Psoas muscle (tissue), 8 donors: Measurements from ENCODE around the gene SMPD1. TPM values are rescaled to one million over a fixed set of nuclear protein-coding genes. Genes with fewer than 3 reads are reported as not detected.

ENCODE experiments used
- ATAC-seq, 4 donors: fragments of 200-7000 bp; cut with Tn5 transposase; one replicate each; pipeline ENCODE4 v1.9.1; 2020; ENCODE audit warnings: moderate library complexity in 3 of 4, mild to moderate bottlenecking in 2 of 4
- DNase-seq, 2 donors: peaks; one replicate each; pipeline ENCODE4 v3.0.0-alpha.2; 2020
- H3K27ac ChIP-seq: fragments of 200-600 bp; one replicate; pipeline ENCODE4 v1.8.0; 2022
- H3K27me3 ChIP-seq, 3 donors: fragments of 200-600 bp in 1 of 3; one replicate each; pipeline versions ENCODE4 v1.6.1 to v1.8.0; 2013 to 2022; ENCODE audit warnings: low read length in 2 of 3, mild to moderate bottlenecking in 2 of 3, moderate library complexity in 1 of 3; ENCODE audit not compliant: insufficient read depth in 3 of 3
- H3K36me3 ChIP-seq, 2 donors: fragments of 200-600 bp in 1 of 2; one replicate each; pipeline versions ENCODE4 v1.6.1 to v1.8.0; 2013 to 2022; ENCODE audit warnings: low read depth in 1 of 2, mild to moderate bottlenecking in 1 of 2, moderate library complexity in 1 of 2; ENCODE audit not compliant: insufficient read depth in 1 of 2
- H3K4me1 ChIP-seq: fragments of 200-600 bp; one replicate; pipeline ENCODE4 v1.8.0; 2022
- H3K4me3 ChIP-seq: fragments of 200-600 bp; one replicate; pipeline ENCODE4 v1.8.0; 2022; ENCODE audit warnings: mild to moderate bottlenecking
- H3K9me3 ChIP-seq: fragments of 200-600 bp; one replicate; pipeline ENCODE4 v1.8.0; 2022
- CTCF ChIP-seq: fragments of 200-600 bp; IDR thresholded peaks from one replicate; pipeline ENCODE4 v1.8.0; 2022; ENCODE audit warnings: antibody characterized with exemption
- WGBS, 3 donors: extraction: QIAGEN DNeasy Blood & Tissue Kit; methylation state at CpG; one replicate each; pipeline versions ENCODE4 v1.1.6 to v1.1.7; 2013; 5-methylcytosine and 5-hydroxymethylcytosine counted together
- intact Hi-C, 2 donors: fragments of 100-400 bp; cut with DNase I; formaldehyde crosslinking; loops; one replicate each; pipeline versions ENCODE4 v1.11.0 to v1.14.2; 2022
- polyA plus RNA-seq, 3 donors: library from polyadenylated mRNA; stranded (reverse); fragments of 200-250 nt; gene quantifications; one replicate each; pipeline ENCODE4 v1.2.3, GENCODE V29; 2013
- total RNA-seq, 4 donors: library from RNA; stranded (reverse); fragmentation: NEBNext Ultra II Directional in 2 of 4; extraction: Animal tissue kit (Norgen Biotek cat#: 25700) in 2 of 4; gene quantifications; one replicate each; pipeline versions ENCODE4 v1.2.1 to v1.2.4, GENCODE V29; 2021 to 2023
- donor health status: healthy with polysubstance abuse.
- donor health status: DM: no; HTN: no; CAD: no; lungs with moderate emphysema.
- donor health status: Bipolar disorder and iron deficiency.
- donor health status: healthy.
- donor health status: DM: yes; HTN: yes; CAD: no.
- donor health status: DM: no; HTN: no; CAD: no.
- donor health status: DM: no; HTN: no; CAD: no.
- donor health status: DM: yes; HTN: yes; CAD: no.

Gene SMPD1
- total and polyA plus RNA-seq, 7 donors = 32.7 to 57.4 (median 37.9) TPM

GRCh38 chr11:6357222-6357621 lies 33.1 kb upstream of the SMPD1 start:
- H3K36me3 ChIP-seq = no peaks in the 10 kb centered on the region
- ATAC-seq = peak; percentile 44 to 76 (median 65)
- no peaks in the 10 kb centered on the region for H3K27me3 ChIP-seq
- H3K4me1 ChIP-seq = peaks cover 3% of the 10 kb centered on the region
- TF ChIP-seq CTCF = no peak
- H3K4me3 ChIP-seq = no peak overlapping the region
- peak overlapping the region; percentile 2 for H3K27ac ChIP-seq
- intact Hi-C loops = loop anchor here in 1 of 2 donors (10.0 kb wide), 1 partner anchor 102 kb away; the partner anchor contains the start of gene CCKBR
- no peaks in the 10 kb centered on the region for H3K9me3 ChIP-seq
- DNase-seq = peak; percentile 57 to 69
- WGBS, 3 donors = 41 to 44% (median 43%) methylated on average over 9 of the region's 9 CpGs

GRCh38 chr11:6360183-6360582 lies 30.1 kb upstream of the SMPD1 start:
- H3K36me3 ChIP-seq = no peaks in the 10 kb centered on the region
- peaks cover 12% of the 10 kb centered on the region for H3K4me1 ChIP-seq
- DNase-seq = no peak
- no peak for TF ChIP-seq CTCF
- H3K9me3 ChIP-seq = no peaks in the 10 kb centered on the region
- no peak for ATAC-seq
- 48 to 63% (median 49%) methylated on average over 3 of the region's 3 CpGs for WGBS, 3 donors
- intact Hi-C loops = loop anchor here in 1 of 2 donors (5.0 to 10.0 kb wide), 2 partner anchors 63 to 1235 kb away; no protein-coding TSS in a partner anchor
- H3K27me3 ChIP-seq = no peaks in the 10 kb centered on the region
- H3K4me3 ChIP-seq = no peak overlapping the region
- H3K27ac ChIP-seq = no peak overlapping the region

GRCh38 chr11:6362185-6362872 lies 27.9 kb upstream of the SMPD1 start:
- Histone ChIP-seq H3K9me3 (no peaks in the 10 kb centered on the region), H3K27me3 (no peaks in the 10 kb centered on the region), H3K4me3 (peak overlapping the region; percentile 18), H3K4me1 (peaks cover 12% of the 10 kb centered on the region), H3K36me3 (no peaks in the 10 kb centered on the region), H3K27ac (peak overlapping the region; percentile 91)
- peak; percentile 94 to 95 (median 94) for ATAC-seq
- no peak for TF ChIP-seq CTCF
- 28 to 46% (median 30%) methylated on average over 5 of the region's 5 CpGs for WGBS, 3 donors
- intact Hi-C loops = loop anchor here in 1 of 2 donors (5.0 to 10.0 kb wide), 2 partner anchors 65 to 1238 kb away; no protein-coding TSS in a partner anchor
- DNase-seq = peak; percentile 80 to 94

GRCh38 chr11:6362873-6363678 lies 27.2 kb upstream of the SMPD1 start:
- Histone ChIP-seq H3K27me3 (no peaks in the 10 kb centered on the region), H3K9me3 (no peaks in the 10 kb centered on the region), H3K4me1 (peaks cover 12% of the 10 kb centered on the region), H3K4me3 (peak overlapping the region; percentile 18), H3K27ac (peak overlapping the region; percentile 91), H3K36me3 (no peaks in the 10 kb centered on the region)
- WGBS, 3 donors = 18 to 47% (median 24%) methylated on average over 6 of the region's 6 CpGs
- peak; percentile 88 to 94 (median 91) for ATAC-seq
- intact Hi-C loops = loop anchor here in 1 of 2 donors (5.0 to 10.0 kb wide), 2 partner anchors 66 to 1238 kb away; no protein-coding TSS in a partner anchor
- peak; percentile 83 to 90 for DNase-seq
- TF ChIP-seq CTCF = peak; percentile 86
